ENCODE results near the gene CFAP100.

CFAP100 gene

GRCh38 chr3:126402178-126402577, 7.5 kb downstream of the CFAP100 start:
- no peak for TF ChIP-seq CTCF (IDR thresholded peaks at IDR 0.05; ENCODE audit: low read length, missing control alignments)
- H3K4me3 ChIP-seq (replicated peaks; ENCODE audit: low read depth, low read length) = no peak overlapping the region
- no peak for DNase-seq (ENCODE audit: low read depth)

- DNase-seq (ENCODE audit: low read depth) = no peak
- TF ChIP-seq CTCF (IDR thresholded peaks at IDR 0.05; ENCODE audit: low read length, missing control alignments) = no peak
- no peak overlapping the region for H3K4me3 ChIP-seq (replicated peaks; ENCODE audit: low read depth, low read length)
Observed at GRCh38 chr3:126402666-126403302, 8.1 kb downstream of the CFAP100 start.

- no peak for TF ChIP-seq CTCF (IDR thresholded peaks at IDR 0.05; ENCODE audit: low read length, missing control alignments)
- no peak overlapping the region for H3K4me3 ChIP-seq (replicated peaks; ENCODE audit: low read depth, low read length)
- DNase-seq (ENCODE audit: low read depth) = no peak
Observed at GRCh38 chr3:126406389-126407296, 11.9 kb downstream of the CFAP100 start.

GRCh38 chr3:126407412-126408044, 12.8 kb downstream of the CFAP100 start:
- no peak for DNase-seq (ENCODE audit: low read depth)
- TF ChIP-seq CTCF (IDR thresholded peaks at IDR 0.05; ENCODE audit: low read length, missing control alignments) = no peak
- no peak overlapping the region for H3K4me3 ChIP-seq (replicated peaks; ENCODE audit: low read depth, low read length)

- no peak for DNase-seq (ENCODE audit: low read depth)
- H3K4me3 ChIP-seq (replicated peaks; ENCODE audit: low read depth, low read length) = no peak overlapping the region
- no peak for TF ChIP-seq CTCF (IDR thresholded peaks at IDR 0.05; ENCODE audit: low read length, missing control alignments)
Observed at GRCh38 chr3:126408099-126408498, 13.4 kb downstream of the CFAP100 start.

- DNase-seq (ENCODE audit: low read depth) = no peak
- no peak for TF ChIP-seq CTCF (IDR thresholded peaks at IDR 0.05; ENCODE audit: low read length, missing control alignments)
- no peak overlapping the region for H3K4me3 ChIP-seq (replicated peaks; ENCODE audit: low read depth, low read length)
Observed at GRCh38 chr3:126412841-126413692, 18.4 kb downstream of the CFAP100 start.

Measured in fibroblast of pulmonary artery (primary cell).